Natural killer cell (primary cell): ENCODE measurements around the gene LAMA4. TPM values are rescaled to one million over a fixed set of nuclear protein-coding genes. Genes with fewer than 3 reads are reported as not detected.

Source experiments
- ATAC-seq, 3 donors: fragments of 150-1000 bp in 2 of 3; fragments of 200-7000 bp in 1 of 3; cut with Tn5 transposase; 1 replicate in 1 of 3; 2 replicates in 2 of 3; pipeline ENCODE4 v1.10.0; 2021; ENCODE audit warnings: mild to moderate bottlenecking in 2 of 3, moderate library complexity in 2 of 3
- DNase-seq, 2 donors: peaks; one replicate each; pipeline versions ENCODE4 v3.0.0 to v3.0.0-alpha.2; 2013 to 2021; ENCODE audit warnings: mixed read lengths in 1 of 2
- H3K27ac ChIP-seq: one replicate; pipeline ENCODE4 v1.5.1; 2013; ENCODE audit warnings: mild to moderate bottlenecking, low read length
- H3K27me3 ChIP-seq: one replicate; pipeline ENCODE4 v1.6.1; 2013; ENCODE audit warnings: low read length; ENCODE audit not compliant: control insufficient read depth, insufficient read depth
- H3K36me3 ChIP-seq: one replicate; pipeline ENCODE4 v1.6.1; 2013; ENCODE audit warnings: low read length; ENCODE audit not compliant: control insufficient read depth, insufficient read depth
- H3K4me1 ChIP-seq: one replicate; pipeline ENCODE4 v1.6.1; 2013; ENCODE audit warnings: low read length; ENCODE audit not compliant: control insufficient read depth, insufficient read depth
- H3K4me3 ChIP-seq: one replicate; pipeline ENCODE4 v1.5.1; 2013; ENCODE audit warnings: low read length
- H3K9me3 ChIP-seq: one replicate; pipeline ENCODE4 v1.6.1; 2013; ENCODE audit warnings: low read length; ENCODE audit not compliant: control insufficient read depth, insufficient read depth
- H3K27ac Mint-ChIP-seq, 2 donors: one replicate each; pipeline ENCODE4 v1.8.0; 2022; ENCODE audit warnings: mild to moderate bottlenecking in 2 of 2, mixed read lengths in 2 of 2, moderate library complexity in 1 of 2
- H3K27me3 Mint-ChIP-seq, 2 donors: one replicate each; pipeline ENCODE4 v1.8.0; 2022; ENCODE audit warnings: low read depth in 2 of 2, mixed read lengths in 2 of 2
- H3K36me3 Mint-ChIP-seq: one replicate; pipeline ENCODE4 v1.8.0; 2022; ENCODE audit warnings: mixed read lengths
- H3K4me1 Mint-ChIP-seq, 2 donors: one replicate each; pipeline ENCODE4 v1.8.0; 2022; ENCODE audit warnings: mixed read lengths in 2 of 2
- H3K4me3 Mint-ChIP-seq: one replicate; pipeline ENCODE4 v1.8.0; 2022; ENCODE audit warnings: mild to moderate bottlenecking, moderate library complexity, mixed read lengths
- H3K9me3 Mint-ChIP-seq, 2 donors: one replicate each; pipeline ENCODE4 v1.8.0; 2022; ENCODE audit warnings: mixed read lengths in 2 of 2
- WGBS: methylation state at CpG from one replicate; pipeline ENCODE4 v1.1.7; 2013; ENCODE audit warnings: missing lambda C conversion rate; ENCODE audit not compliant: insufficient coverage; 5-methylcytosine and 5-hydroxymethylcytosine counted together
- intact Hi-C: fragments of 100-400 bp; cut with micrococcal nuclease; formaldehyde crosslinking; loops from one replicate; pipeline ENCODE4 v1.14.2; 2022
- total RNA-seq, 4 donors: library from RNA; stranded (reverse); fragments of 120-200 nt in 1 of 4; gene quantifications; one replicate each; pipeline versions ENCODE4 v1.2.3 to v1.2.4, GENCODE V29; 2013 to 2022
- TF ChIP-seq, protein P1 (sequence below): fragments of 200-600 bp; IDR thresholded peaks from one replicate; pipeline ENCODE4 v1.8.0; 2022; ENCODE audit warnings: antibody characterized with exemption

Gene LAMA4
- total RNA-seq, 3 donors from 2014 or later (not counting 1 experiment from before 2014, with no cell fraction given), result not detected

GRCh38 chr6:112291161-112291762 is 36.9 kb upstream of the LAMA4 start:
- H3K36me3 Mint-ChIP-seq, result no peaks in the 10 kb centered on the region
- H3K36me3 ChIP-seq, result no peaks in the 10 kb centered on the region
- no peak overlapping the region for H3K27ac ChIP-seq
- H3K27ac Mint-ChIP-seq, result no peak overlapping the region
- intact Hi-C loops, result no loop called here
- no peak for DNase-seq
- H3K4me1 Mint-ChIP-seq, result peaks cover 18 to 22% of the 10 kb centered on the region in 2 donors
- WGBS, result 80% methylated on average over 1 of the region's 1 CpG
- ATAC-seq, result no peak
- no peaks in the 10 kb centered on the region for H3K9me3 ChIP-seq
- H3K9me3 Mint-ChIP-seq, result no peaks in the 10 kb centered on the region
- no peak overlapping the region for H3K4me3 ChIP-seq
- TF ChIP-seq, protein P1, sequence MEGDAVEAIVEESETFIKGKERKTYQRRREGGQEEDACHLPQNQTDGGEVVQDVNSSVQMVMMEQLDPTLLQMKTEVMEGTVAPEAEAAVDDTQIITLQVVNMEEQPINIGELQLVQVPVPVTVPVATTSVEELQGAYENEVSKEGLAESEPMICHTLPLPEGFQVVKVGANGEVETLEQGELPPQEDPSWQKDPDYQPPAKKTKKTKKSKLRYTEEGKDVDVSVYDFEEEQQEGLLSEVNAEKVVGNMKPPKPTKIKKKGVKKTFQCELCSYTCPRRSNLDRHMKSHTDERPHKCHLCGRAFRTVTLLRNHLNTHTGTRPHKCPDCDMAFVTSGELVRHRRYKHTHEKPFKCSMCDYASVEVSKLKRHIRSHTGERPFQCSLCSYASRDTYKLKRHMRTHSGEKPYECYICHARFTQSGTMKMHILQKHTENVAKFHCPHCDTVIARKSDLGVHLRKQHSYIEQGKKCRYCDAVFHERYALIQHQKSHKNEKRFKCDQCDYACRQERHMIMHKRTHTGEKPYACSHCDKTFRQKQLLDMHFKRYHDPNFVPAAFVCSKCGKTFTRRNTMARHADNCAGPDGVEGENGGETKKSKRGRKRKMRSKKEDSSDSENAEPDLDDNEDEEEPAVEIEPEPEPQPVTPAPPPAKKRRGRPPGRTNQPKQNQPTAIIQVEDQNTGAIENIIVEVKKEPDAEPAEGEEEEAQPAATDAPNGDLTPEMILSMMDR, result no peak
- peaks cover 6% of the 10 kb centered on the region for H3K4me1 ChIP-seq
- peaks cover 63 to 81% of the 10 kb centered on the region in 2 donors for H3K27me3 Mint-ChIP-seq
- H3K27me3 ChIP-seq, result peaks cover 56% of the 10 kb centered on the region
- no peak overlapping the region for H3K4me3 Mint-ChIP-seq

GRCh38 chr6:112289038-112289566 is 34.7 kb upstream of the LAMA4 start:
- DNase-seq (no peak), ATAC-seq (no peak)
- Histone ChIP-seq H3K4me1 (peaks cover 13% of the 10 kb centered on the region), H3K27me3 (peaks cover 57% of the 10 kb centered on the region), H3K36me3 (no peaks in the 10 kb centered on the region), H3K9me3 (no peaks in the 10 kb centered on the region), H3K4me3 (no peak overlapping the region), H3K27ac (no peak overlapping the region)
- H3K9me3 Mint-ChIP-seq, result no peaks in the 10 kb centered on the region
- H3K4me3 Mint-ChIP-seq, result no peak overlapping the region
- intact Hi-C loops, result no loop called here
- no peaks in the 10 kb centered on the region for H3K36me3 Mint-ChIP-seq
- H3K4me1 Mint-ChIP-seq, result peaks cover 28% of the 10 kb centered on the region in 2 donors
- TF ChIP-seq, protein P1, result no peak
- no peak overlapping the region for H3K27ac Mint-ChIP-seq
- peaks cover 61 to 78% of the 10 kb centered on the region in 2 donors for H3K27me3 Mint-ChIP-seq
- 91% methylated on average over 4 of the region's 4 CpGs for WGBS

GRCh38 chr6:112288475-112288874 is 34.1 kb upstream of the LAMA4 start:
- no peak for ATAC-seq

More at GRCh38 chr6:112288475-112288874, 34.1 kb upstream of the LAMA4 start:
- Histone ChIP-seq H3K27me3 (peaks cover 60% of the 10 kb centered on the region), H3K4me3 (no peak overlapping the region), H3K27ac (no peak overlapping the region), H3K9me3 (no peaks in the 10 kb centered on the region), H3K4me1 (peaks cover 13% of the 10 kb centered on the region), H3K36me3 (no peaks in the 10 kb centered on the region)
- TF ChIP-seq, protein P1, result no peak
- no peaks in the 10 kb centered on the region for H3K36me3 Mint-ChIP-seq
- no peak overlapping the region for H3K4me3 Mint-ChIP-seq
- no peaks in the 10 kb centered on the region for H3K9me3 Mint-ChIP-seq
- no peak overlapping the region for H3K27ac Mint-ChIP-seq
- no peak for DNase-seq
- H3K27me3 Mint-ChIP-seq, result peaks cover 62 to 78% of the 10 kb centered on the region in 2 donors
- intact Hi-C loops, result no loop called here
- peaks cover 28% of the 10 kb centered on the region in 2 donors for H3K4me1 Mint-ChIP-seq
